ENCODE results near the gene ELAC2.
"Not testable (repeated sequence)": the region's sequence is repeated elsewhere in the genome, so short reads cannot be mapped to it uniquely, and the experiment has no call there.

Gene ELAC2

GRCh38 chr17:12990041-12990808 lies 27.6 kb downstream of the ELAC2 start:
- no peak for DNase-seq (ENCODE audit: low read depth)

DNA sequence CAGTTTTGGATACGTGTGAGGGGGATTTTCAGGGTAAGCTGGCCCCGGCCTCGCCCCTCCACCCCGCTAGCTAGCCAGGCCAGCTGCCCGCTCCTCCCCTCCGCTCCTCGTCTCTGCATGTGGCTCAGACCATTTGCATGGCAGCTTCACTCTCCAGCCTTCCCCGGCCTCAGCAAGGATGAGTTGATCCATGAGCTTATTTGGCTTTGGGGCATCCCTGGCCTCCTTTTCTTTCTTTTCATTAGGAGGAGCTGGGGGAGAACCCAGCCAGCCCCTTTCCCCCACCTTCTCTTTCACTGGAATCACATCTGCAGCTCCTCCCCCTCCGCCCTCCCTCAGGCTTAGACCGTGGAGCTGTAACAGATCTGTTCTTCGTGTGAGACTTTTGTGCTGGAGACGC lies 30.7 kb downstream of the ELAC2 start:
- no peak for DNase-seq (ENCODE audit: low read depth)

GRCh38 chr17:12985431-12986293 lies 32.2 kb downstream of the ELAC2 start:
- DNase-seq (ENCODE audit: low read depth): no peak

DNA sequence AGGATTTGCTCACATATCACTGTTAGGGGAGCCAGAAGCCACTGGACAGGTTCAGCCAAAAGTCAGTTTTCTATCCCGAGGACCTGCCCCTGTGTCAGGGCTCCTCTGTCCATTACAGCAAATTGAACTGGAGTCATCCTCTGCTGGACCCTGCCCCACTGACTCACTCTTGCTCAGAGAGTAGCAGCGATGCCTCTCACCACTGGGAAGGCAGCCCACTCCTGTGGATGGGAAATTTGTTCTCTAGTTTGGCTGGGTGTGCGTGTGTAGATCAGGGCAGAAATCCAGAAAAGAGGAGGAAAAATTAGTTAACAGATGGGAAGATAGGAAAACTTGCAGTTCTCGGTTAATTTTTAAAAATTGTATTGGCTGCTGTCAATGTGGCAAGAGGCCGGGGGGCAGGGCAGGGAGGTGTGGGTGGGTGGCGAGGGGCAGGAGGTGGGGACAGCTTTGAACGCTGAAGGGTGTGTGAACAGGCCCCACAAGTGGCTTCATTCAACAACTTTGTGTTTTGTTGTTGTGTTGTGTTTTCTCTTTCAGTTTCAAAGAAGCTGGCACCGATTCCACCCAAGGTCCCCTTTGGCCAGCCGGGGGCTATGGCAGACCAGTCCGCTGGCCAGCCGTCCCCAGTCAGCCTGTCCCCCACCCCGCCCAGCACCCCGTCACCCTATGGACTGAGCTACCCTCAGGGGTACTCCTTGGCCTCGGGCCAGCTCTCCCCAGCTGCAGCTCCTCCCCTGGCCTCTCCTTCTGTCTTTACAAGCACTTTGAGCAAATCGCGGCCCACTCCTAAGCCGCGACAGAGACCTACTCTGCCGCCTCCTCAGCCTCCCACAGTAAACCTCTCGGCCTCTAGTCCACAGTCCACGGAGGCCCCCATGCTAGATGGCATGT lies 33.6 kb downstream of the ELAC2 start:
- peak; percentile 75 for DNase-seq (ENCODE audit: low read depth)

DNA sequence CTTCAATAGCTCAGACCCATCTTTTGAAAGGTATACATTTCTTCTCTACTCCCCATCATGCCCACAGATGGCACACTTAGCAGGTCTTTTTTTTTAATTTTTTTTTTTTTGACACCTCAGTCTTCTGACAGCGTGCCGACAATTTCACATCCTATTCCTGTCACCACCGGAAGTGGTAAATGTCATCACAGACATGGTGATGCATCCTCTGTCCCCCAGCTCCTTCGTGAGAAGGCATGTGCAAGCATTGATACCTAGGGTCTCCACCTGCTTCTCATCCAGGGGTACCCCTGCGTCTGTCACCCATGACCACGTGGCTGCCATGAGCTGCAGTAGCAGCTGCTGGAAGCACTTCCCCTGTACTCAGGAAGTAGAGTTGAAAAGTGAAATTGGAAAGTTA lies 35.6 kb downstream of the ELAC2 start:
- DNase-seq (ENCODE audit: low read depth): no peak

- no peak for DNase-seq (ENCODE audit: low read depth)
Measured at GRCh38 chr17:12979826-12980500, 37.9 kb downstream of the ELAC2 start.

- DNase-seq (ENCODE audit: low read depth): no peak
Measured at GRCh38 chr17:12979246-12979645, 38.6 kb downstream of the ELAC2 start.

GRCh38 chr17:12978787-12979186 lies 39.0 kb downstream of the ELAC2 start:
- not testable (repeated sequence) for DNase-seq (ENCODE audit: low read depth)

DNA sequence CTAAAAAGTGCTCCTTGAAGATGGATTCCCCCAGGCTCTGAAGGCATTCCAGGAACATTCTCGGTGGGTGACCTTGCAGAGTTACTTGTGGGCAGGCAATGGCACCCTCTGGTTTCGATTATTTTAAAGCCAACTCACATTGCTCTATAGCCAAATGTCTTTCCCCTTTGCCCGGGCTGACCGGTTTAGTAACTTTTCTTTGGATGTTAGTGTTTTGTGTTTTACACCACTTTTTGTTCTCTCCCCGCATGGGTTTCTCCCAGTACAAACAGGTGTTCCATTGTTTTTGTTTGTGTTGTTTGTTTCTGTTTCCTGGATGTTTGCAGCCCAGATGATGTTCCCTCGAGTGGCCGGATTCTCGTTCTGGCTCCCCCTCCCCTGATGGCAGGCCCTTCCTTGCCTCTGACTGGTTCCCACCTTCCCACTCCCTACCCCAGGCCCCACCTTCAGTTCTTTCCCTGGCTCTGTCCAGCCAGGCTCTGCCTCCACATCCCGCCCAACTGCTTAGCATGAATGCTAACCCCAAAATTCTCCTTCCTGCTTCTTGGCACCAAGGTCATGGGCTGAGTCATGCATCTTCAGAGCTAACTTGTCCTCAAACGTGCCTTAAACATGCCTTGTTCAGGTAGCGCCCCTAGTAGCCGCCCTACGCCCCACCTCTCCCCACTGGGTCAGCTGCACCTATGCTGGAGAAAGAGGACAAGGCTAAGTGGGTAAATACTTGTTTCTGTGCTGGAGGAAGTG lies 40.6 kb downstream of the ELAC2 start:
- DNase-seq (ENCODE audit: low read depth): no peak

DNA sequence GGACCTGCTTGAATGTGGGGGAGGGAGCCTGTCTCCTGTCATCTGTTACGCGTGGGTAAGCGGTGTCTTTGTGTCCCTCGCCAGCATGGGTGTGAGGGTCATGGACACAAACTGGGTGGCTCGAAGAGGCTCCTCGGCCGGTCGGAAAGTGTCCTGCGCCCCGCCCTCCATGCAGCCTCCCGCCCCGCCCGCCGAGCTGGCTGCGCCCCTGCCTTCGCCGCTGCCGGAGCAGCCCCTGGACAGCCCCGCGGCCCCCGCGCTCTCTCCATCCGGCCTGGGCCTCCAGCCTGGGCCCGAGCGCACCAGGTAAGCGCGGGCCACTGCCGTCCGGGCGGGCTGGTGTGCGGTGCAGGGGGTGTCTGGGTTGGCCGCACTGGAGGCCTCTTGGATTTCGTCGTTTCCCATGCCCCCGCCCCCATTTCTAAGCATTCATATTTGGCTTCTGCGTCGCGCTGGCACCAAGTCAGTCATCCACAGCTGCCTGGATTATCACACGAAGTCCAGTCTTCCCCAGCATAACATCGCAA lies 43.8 kb downstream of the ELAC2 start:
- no peak for DNase-seq (ENCODE audit: low read depth)

DNA sequence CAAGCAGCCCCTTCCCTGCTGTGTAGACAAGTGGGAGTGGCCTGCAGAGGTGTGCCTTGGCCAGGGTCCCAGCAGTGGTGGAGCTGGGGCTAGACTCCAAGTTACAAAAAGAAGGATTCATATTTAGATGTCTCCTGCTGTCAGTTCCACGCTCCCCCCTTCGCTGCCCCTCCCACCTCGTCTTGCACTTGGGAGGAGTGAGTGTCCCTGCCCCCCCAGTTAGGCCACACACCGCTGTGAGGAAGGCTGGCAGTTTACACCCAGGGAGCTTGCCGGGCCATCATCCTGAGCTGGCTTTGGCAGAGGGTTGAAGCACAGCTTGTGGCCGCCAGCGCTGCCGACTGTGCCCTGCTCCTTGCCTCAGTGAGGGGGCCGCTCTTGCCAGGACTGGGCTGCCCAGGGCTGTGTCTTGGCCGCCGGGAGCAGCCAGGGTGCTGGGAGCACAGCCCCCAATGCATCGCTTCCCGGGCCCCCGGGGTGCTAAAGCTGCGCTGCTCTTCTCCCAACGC lies 44.3 kb downstream of the ELAC2 start:
- no peak for DNase-seq (ENCODE audit: low read depth)

DNA sequence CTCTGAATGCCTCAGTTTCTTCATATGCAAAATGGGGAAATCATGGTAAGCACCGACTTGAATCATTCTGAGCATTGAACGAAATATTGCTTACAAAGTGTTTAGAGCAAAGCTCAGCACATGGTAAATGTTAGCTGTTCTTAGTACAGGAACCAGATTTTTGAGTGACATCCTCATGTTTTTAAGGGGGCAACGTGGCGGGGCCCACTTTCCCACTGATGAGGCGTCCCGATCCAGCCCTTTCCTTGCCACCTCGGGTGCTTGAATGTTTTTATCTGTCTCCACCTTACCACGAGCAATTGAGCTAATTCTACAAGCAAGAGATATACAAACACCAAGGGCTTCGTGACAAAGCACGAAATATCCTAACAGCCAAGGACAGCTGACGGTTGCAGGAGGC lies 49.9 kb downstream of the ELAC2 start:
- DNase-seq (ENCODE audit: low read depth): no peak

- no peak for DNase-seq (ENCODE audit: low read depth)
Measured at GRCh38 chr17:12966413-12966812, 51.4 kb downstream of the ELAC2 start.

DNA sequence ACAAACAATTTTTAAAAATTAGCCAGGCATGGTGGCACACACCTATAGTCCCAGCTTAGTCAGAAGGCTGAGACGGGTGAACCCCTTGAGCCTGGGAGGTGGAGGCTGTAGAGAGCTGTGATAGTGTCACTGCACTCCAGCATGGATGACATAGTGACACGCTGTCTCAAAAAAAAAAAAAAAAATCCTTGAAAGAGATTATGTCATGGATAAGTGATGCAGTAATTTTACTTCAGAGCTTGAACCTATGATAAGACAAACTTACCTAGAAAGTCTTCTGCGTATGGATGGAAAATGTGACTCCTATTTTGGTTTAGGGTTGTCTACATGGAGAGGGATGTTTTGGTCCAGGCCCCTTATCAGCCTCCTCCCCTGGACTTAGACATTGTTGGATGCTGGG lies 51.8 kb downstream of the ELAC2 start:
- DNase-seq (ENCODE audit: low read depth): no peak

DNA sequence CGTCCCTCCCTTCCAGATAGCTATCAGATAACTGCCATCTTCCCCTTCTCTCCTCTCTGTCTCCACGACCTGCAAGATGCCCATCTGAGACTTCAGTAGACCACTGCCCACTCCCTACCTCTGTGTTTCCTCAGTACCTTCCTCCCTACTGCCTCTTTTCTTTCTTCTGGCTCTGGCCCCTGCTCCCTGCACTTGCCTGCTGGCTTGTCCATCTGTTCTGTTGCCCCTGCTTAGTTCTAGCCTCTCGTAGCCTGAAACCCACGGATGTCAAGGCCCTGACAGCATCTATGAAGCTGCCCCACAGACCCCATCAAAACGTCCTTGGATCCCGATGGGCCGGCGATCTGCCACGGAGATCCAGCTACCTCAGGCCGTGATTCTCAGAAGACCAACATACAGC lies 53.0 kb downstream of the ELAC2 start:
- DNase-seq (ENCODE audit: low read depth): no peak

- no peak for DNase-seq (ENCODE audit: low read depth)
Measured at GRCh38 chr17:12964162-12964561, 53.7 kb downstream of the ELAC2 start.

- DNase-seq (ENCODE audit: low read depth): no peak
Measured at GRCh38 chr17:12963505-12963904, 54.3 kb downstream of the ELAC2 start.

- no peak for DNase-seq (ENCODE audit: low read depth)
Measured at GRCh38 chr17:12961655-12962054, 56.2 kb downstream of the ELAC2 start.

DNA sequence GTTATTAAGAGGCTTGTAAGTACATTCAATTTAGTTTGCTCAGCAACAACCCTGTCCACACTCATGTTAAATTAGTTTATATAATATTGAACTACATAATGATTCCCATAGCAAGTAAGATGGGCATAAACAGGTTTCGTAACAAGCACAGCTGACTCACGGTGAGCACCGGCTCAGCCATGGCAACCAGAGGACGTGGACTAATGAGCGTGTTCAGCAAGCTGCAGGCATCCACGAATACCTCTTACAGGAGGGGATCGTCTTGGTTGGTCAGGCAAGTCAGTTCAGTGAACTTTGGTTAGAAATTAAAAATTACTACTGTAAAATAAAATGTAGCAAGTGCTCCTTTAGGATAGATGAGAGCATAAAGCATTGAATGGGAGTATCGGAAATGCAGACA lies 58.4 kb downstream of the ELAC2 start:
- peak; percentile 12 for DNase-seq (ENCODE audit: low read depth)

DNA sequence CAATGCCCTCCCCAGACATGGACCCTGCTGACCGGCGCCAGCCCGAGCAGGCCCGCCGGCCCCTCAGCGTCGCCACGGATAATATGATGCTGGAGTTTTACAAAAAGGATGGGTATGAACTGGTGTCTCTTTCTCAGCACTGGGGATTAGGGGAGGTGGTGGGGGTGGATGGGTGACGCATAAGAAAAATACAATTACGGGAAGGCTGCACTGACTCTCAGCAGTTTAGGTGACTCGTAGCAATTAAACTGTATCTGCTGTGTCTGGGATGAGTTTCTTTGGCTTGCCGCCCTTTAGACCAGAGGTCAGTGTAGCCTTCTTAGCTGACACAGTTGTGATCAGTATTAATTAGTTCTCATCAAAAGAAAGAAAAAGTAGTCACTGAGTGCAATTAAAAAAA lies 59.0 kb downstream of the ELAC2 start:
- no peak for DNase-seq (ENCODE audit: low read depth)

DNA sequence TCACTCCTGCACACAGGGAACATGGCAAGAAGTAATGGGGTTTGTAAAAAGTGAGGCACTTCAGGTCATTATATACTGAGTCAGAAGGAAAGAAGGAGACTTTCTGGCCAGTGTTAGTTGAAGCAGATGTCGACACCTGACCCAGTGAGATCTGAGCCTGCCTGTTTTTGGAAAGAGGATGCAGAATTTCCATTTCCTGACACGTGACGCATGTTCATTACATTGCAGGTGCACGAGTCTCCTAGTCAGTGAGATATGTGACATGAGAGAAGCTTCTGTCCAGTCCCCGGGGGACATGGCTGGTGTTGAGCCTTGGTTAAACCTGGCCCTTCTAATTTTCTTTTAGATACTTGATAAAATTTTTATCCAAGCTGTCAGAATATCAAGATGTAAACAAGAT lies 62.3 kb downstream of the ELAC2 start:
- DNase-seq (ENCODE audit: low read depth): no peak

All from fibroblast of gingiva (primary cell).